ENCODE data around the gene HLA-DMA.

GRCh38 chr6:32968093-32968866 lies 15.4 kb upstream of the HLA-DMA start, which contains the start of gene BRD2:
- TF ChIP-seq CTCF (conservative IDR thresholded peaks at IDR 0.05; ENCODE audit: low read depth, low read length) (no peak), EZH2 (IDR thresholded peaks at IDR 0.05; ENCODE audit: low read length, unreplicated experiment) (no peak), EZH2phosphoT487 (IDR thresholded peaks at IDR 0.05; ENCODE audit: borderline replicate concordance, low read length) (no peak)

Data from PC-3 (cell line).